Fibroblast of skin of right biceps (primary cell): ENCODE results near the gene USF2.
"Not testable (repeated sequence)": the region's sequence is repeated elsewhere in the genome, so short reads cannot be mapped to it uniquely, and the experiment has no call there.

Experiments
- DNase-seq: peaks from one replicate; pipeline ENCODE4 v3.0.0-alpha.2; 2013

Gene USF2

DNA sequence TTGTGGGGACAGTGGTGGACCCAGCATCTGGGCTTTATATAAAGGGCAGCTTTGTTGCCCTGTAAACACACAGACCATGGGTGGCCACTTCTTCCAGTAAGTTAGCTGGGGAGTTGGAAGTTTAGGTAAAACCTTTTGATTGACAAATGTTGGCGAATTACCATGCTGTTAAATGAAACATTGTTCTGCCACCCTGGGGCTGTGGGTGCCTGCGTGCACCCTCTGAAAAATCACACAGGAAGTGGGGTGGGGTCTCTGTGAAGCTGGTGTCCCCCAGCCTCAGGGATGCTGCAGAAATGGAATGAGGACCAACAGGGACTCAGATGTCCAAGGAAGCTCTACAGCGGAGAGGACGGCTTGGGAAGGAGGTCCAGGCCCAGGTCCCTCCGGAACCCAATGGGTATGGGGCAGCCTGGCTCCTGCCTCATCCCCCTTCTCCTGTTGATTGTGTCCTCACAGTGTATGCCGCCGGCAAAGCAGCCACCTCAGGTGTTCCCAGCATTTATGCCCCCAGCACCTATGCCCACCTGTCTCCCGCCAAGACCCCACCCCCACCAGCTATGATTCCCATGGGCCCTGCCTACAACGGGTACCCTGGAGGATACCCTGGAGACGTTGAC, 2.8 kb upstream of the USF2 start:
- DNase-seq = no peak

DNA sequence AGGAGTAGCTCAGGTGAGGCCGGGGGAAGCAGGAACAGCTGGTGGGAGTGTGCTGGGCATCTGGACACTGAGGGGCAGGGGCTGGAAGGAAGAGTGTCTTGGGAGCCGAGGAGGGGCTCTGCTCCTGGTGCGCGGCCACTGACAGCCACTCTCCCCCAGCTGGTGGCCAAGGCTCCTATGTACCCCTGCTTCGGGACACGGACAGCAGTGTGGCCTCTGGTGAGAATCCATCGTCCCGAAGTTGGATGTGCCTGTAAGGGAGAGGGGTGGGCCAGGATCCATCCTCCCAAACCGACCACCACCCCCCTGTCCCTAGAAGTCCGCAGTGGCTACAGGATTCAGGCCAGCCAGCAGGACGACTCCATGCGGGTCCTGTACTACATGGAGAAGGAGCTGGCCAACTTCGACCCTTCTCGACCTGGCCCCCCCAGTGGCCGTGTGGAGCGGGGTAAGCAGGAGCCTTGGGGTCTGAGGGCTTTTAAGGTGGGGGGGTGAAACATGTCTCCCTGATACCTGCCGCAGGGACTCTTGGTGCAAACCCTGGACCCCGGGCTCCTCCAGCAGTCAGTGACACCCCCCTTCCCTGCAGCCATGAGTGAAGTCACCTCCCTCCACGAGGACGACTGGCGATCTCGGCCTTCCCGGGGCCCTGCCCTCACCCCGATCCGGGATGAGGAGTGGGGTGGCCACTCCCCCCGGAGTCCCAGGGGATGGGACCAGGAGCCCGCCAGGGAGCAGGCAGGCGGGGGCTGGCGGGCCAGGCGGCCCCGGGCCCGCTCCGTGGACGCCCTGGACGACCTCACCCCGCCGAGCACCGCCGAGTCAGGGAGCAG, 2.0 kb upstream of the USF2 start:
- peak; percentile 16 for DNase-seq

DNA sequence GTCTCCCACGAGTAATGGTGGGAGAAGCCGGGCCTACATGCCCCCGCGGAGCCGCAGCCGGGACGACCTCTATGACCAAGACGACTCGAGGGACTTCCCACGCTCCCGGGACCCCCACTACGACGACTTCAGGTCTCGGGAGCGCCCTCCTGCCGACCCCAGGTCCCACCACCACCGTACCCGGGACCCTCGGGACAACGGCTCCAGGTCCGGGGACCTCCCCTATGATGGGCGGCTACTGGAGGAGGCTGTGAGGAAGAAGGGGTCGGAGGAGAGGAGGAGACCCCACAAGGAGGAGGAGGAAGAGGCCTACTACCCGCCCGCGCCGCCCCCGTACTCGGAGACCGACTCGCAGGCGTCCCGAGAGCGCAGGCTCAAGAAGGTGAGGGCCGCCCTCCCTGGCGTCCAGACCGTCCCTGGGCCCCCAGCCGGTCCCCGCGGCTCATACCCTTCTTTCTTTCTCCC, 1.4 kb upstream of the USF2 start:
- peak; percentile 34 for DNase-seq

DNA sequence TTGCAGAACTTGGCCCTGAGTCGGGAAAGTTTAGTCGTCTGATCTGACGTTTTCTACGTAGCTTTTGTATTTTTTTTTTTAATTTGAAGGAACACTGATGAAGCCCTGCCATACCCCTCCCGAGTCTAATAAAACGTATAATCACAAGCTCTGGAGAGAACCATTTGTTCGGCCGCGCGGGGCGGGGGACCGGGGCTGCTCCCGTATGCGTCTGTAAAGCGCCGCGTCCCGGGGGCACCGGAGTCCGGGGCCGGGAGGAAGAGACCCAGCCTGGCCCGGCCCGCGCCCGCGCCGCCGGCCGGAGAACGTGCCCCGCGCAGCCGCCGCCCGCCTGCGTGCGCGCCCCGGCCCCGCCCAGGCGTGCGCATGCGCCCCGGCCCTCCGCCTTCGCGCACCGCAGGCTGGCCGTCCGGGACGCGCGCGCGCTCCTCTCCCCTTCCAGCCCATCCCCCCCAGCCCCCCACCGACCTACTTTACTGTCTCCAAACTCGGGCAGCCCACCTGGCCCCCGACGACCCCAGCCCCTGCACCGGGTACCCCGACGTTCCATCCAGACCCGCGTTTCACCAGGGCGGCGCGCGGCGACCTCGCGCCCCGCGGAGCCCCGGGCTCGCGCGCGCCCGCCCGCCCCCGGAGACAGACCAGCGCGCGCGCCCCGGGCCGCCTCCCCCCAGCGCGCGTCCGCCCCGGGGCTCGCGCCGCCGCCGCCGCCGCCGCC, 785 bp upstream of the USF2 start:
- DNase-seq = peak; percentile 79

DNA sequence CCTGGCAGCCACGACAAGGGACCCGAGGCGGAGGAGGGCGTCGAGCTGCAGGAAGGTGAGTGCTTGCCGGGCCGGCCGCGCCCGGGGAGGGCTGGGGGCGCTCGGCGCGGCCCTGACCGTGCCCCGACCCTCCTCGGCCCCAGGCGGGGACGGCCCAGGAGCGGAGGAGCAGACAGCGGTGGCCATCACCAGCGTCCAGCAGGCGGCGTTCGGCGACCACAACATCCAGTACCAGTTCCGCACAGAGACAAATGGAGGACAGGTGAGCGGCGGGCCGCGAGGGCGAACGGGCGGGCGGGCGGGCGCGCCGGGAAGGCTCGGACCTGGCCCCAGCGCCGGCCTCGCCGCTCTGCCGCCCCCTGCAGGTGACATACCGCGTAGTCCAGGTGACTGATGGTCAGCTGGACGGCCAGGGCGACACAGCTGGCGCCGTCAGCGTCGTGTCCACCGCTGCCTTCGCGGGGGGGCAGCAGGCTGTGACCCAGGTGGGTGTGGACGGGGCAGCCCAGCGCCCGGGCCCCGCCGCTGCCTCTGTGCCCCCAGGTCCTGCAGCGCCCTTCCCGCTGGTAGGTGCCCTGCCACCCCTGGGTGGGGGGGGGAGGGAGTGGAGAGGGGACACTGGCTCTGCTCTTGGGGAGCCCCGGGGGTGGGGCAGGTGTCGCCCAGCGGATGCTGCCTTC, 816 bp downstream of the USF2 start:
- DNase-seq = peak; percentile 75

DNA sequence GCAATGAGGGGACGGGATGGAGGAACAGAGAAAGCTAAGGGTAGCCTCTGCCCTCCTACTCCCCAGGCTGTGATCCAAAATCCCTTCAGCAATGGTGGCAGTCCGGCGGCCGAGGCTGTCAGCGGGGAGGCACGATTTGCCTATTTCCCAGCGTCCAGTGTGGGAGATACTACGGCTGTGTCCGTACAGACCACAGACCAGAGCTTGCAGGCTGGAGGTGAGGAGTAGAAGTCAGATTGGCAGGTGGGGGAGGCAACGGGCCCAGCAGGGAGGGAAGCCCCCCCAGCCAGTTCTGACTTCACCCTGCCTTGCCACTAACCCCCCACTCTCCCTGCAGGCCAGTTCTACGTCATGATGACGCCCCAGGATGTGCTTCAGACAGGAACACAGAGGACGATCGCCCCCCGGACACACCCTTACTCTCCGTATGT, 1.6 kb downstream of the USF2 start:
- no peak for DNase-seq

DNA sequence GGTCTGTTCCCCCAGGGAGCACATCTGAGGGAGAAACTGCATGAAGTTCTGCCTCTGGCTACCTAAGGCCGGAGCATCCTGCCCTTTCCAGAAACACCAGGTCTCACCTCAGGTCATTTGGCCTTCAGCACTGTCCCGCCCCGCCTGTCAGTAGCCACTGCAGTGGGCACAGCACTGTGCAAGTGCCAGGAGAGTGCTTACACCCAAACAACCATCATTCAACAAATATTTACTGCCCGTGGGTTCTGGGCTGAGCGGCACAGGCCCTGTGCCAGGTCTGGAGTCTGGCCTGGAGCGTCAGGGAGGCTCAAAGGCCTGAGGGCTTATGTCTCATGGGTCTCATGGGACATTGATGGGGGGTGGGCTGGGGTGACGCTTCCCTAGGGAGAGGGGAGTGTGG, 2.8 kb downstream of the USF2 start:
- no peak for DNase-seq

DNA sequence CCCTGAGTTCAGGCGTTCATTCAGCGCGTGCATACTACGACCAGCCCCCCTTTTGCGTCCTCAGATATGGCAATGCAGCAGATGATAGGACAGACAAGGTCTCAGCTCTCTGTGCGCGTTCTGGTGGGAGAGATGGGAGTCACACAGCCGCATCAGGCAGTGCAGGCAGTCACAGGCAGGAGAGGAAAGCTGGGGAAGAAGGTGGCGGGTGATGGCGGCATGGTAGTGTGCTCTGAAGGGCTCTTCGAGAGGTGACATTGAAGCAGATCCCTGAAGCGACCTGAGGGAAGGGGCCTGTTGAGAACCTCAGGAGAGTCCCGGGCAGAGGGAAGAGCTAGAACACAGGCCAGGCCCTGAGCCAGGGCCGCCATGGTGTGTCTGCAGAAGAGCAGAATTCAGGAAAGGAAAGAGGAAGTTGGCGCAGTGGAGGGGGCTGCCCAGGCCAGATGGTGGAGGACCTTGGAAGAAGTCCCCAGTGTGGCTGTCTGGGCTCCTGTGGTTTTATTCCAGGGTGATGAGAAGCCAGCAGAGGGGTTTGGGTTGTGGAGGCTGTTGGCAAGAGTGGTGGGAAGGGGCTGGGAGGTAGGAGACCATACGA, 3.5 kb downstream of the USF2 start:
- no peak for DNase-seq

DNA sequence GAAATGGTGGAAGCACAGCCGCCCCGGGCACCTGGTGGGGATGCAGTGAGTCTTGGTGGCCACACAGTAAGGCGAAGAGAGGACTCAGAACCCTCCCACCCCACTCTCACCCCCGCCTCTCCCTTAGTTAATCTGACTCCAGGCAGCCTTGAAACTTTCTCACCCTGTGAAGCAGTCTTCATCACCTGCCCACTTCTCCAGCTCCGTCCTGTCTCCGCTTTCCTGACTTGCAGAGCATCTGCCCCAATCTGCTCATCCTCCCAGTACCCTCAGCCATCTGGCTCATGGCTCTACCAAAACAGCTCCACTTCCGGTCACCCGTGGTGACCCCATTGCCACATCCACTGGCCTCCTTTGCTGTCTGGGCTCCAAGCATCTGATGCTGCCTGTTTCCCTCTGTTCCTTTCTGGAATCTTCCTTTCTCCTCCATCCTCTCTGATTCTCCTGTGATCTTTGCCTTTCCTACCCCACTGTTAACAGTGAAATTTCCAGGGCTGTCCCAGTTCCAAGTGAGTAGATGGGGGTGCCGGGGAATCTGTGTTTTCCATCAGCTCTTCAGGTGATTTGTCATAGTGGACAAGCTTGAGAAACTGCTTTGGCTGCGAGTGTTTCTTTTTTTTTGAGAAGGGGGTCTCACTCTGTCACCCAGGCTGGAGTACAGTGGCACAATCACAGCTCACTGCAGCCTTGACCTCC, 4.3 kb downstream of the USF2 start:
- DNase-seq = no peak

DNA sequence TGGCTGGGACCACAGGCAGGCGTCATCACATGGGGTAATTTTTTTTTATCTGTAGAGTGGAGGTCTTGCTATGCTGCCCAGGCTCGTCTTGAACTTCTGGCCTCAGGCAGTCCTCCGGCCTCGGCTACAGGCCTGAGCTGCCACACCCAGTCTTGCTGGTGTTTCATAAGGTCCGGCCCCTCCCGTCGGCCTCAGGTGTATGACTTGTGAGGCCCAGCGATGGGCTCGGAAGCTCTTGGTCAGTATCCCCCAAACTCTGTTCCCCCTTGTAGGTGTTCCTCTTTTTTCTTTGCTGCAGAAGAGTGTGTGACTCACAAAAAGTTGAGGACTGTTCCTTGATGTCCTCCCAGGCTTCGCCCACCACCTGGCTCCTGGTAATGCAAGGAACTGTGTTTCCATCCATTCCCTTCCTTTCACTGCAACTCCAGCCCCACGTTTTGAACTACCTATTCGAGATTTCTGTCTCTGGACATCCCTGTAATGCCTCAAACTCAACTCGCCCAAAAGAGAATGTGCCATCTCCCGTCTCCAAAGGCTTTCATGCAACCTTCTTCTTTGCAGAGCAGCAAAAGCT, 5.0 kb downstream of the USF2 start:
- DNase-seq = no peak

DNA sequence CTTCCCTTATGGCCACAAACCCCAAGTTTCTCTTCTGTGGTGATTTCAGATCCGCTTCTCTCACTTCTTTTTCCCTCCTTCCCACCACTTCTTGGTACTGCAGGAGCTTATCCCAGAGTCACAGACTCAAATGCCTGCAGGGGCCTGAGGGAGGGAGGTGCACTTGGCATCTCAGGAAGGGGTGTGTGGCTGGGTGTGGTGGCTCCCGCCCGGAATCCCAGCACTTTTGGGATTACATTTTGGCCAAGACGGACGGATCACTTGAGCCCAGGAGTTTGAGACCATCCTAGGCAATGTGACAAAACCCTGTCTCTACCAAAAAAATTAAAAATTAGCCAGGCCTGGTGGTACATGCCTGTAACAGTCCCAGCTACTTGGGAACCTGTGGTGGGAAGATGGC, 5.6 kb downstream of the USF2 start:
- no peak for DNase-seq

DNA sequence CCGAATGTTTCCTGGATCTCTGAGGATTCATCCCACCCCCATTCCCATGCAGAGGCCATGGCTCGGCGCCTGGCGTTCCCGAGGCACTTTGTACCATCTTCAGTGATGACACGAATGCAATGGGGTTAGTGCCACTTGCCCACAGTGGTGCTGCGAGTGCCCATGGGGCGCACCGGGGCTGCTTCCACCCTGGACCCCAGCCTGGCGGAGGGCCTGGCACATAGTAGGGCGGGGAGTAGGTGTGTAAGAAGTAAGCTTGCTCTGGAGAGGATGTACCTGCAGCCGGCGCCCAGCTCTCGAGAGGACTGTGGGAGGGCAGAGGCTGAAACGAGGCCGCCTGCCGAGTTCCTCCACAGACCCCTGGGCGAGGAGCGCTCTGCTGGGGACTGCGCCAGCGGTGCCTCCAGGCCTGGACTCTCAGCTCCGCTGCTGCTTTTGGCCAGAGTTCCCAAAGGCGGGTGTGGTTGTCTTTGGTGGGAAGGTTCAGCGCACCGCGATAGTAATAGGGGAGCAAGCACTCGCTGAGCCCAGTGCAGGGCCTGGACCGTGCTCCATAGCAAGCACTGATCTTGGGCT, 8.0 kb downstream of the USF2 start:
- DNase-seq = no peak

DNA sequence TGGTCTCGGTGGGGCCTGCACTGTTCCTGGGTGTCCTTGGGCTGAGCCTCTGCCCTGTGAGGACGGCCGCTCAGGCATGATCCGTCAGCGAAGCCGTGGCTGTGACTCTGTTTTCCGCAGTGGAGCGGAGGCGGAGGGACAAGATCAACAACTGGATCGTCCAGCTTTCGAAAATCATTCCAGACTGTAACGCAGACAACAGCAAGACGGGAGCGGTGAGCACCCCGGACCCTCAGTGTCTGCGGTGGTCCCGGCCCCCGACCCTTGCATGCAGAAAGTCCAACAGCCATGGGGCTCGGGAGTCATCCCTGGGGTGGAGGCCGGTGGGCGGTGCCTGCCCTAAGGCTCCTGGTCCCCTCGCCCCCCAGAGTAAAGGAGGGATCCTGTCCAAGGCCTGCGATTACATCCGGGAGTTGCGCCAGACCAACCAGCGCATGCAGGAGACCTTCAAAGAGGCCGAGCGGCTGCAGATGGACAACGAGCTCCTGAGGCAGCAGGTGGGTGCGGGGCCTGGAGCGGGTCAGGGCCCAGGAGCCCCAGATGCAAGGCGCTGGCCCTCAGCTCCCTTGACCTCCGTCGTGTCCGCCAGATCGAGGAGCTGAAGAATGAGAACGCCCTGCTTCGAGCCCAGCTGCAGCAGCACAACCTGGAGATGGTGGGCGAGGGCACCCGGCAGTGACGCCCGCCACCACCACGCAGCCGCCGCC, 10.0 kb downstream of the USF2 start:
- no peak for DNase-seq

DNA sequence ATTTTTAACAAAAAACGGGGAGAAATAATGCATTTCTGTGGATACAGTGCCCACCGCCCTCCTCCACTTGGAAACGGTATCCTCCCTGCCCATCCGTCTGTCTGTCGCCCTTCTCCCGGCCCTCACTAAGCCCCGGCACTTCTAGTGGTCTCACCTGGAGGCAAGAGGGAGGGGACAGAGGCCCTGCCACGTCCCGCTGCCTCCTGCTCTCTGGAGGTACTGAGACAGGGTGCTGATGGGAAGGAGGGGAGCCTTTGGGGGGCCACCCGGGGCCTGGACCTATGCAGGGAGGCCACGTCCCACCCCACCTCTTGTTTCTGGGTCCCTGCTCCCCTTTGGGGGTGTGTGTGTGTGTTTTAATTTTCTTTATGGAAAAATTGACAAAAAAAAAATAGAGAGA, 10.6 kb downstream of the USF2 start:
- no peak for DNase-seq

DNA sequence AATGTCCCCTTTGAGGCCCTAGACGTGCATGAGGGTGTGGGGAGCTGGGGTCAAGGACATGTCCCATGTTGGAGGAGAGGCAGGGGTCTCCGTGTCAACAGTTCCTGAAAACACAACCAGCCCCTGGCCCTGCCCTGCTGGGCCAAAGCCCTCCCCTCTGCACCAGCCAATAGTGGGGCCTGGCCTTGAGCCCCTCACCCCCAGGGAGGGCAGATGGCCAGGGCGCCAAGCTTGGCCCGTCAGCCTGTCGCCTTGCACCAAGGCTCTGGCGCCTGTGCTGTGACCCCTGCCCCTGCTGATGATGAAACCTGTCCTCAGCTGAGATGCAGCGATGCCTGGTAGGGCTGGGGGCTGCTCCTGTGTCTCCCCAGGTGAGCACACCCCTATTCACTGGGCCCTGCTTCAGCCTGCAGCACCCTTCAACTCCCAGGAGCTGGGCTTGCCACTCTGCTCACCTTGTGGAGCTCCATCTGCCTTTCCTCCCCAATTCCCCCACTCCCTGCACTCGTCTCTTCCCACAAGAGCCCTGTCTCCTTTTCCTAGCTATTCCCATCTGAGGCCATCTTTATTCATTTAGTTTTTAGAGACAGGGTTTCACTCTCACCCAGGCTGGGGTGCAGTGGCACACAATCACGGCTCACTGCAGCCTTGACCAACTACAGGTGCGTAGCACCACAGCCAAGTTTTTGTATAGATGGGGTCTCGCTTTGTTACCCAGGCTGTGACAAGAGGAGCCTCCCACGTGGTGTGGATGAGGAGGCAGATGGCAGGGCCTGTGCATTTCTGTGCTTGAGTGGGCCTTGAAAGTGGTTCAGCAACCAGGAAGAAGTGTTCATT, 11.4 kb downstream of the USF2 start:
- no peak for DNase-seq

DNA sequence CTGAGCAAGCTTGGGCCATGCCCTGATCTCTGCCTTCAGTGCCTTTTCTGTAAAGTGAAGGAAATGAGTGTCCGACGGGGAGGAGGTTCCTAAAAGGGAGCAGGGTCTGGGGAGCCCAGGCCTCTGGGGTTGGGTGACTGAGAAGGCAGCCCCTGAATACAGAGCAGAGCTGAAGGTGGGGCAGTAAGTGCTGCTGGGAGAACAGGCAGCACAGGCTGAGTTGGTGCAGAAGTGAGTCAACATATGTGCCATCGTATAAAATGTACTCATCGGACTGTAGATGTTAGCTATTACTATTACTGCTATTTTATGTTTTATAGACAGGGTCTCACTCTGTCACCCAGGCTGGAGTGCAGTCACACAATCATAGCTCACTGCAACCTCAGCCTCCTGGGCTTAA, 12.5 kb downstream of the USF2 start:
- no peak for DNase-seq

DNA sequence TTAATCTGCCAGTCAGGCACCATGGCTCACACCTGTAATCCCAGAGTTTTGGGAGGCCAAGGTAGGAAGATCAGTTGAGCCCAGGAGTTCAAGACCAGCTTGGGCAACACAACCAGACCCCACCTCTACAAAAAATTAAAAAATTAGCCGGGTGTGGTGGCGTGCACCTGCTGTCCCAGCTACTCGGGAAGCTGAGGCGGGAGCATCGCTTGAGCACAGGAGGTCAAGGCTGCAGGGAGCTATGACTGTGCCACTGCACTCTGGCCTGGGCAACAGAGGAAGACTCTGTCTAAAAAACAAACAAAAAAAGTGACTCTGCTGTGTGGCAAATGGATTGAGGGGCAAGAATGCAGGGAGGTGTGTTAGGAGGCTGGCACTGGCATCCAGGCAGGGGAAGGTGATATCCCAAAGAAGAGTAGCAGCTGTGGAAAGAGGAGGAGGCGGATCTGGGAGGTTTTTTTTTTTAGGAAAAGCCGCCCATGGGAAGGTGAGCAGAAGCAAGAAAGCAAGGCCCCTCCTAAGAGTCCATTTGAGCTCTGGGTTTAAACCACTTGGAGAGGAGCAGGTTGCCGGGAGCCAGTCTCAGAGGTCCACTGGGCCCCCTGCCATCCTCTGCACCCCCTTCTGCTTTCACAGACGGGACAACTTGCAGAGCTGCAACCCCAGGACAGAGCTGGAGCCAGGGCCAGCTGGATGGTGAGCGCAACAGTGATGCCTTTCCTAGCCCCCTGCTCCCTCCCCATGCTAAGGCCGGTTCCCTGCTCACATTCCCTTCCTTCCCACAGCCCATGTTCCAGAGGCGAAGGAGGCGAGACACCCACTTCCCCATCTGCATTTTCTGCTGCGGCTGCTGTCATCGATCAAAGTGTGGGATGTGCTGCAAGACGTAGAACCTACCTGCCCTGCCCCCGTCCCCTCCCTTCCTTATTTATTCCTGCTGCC, 15.7 kb downstream of the USF2 start:
- DNase-seq = no peak

DNA sequence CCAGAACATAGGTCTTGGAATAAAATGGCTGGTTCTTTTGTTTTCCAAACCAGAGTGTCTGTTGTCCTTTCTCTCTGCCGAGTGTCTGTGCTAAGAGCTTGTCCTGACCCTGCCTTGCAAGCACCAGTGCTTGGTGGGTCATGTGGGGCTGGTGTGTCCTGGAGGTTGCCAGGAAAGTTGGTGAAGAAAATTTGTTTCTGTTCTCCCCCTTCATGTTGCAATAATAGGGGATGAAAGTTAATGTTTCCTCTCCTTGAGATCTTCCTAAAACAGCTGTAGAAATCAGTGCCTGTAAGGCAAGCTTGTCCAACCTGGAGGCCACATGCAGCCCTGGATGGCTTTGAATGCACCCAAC, 16.3 kb downstream of the USF2 start:
- no peak for DNase-seq

DNA sequence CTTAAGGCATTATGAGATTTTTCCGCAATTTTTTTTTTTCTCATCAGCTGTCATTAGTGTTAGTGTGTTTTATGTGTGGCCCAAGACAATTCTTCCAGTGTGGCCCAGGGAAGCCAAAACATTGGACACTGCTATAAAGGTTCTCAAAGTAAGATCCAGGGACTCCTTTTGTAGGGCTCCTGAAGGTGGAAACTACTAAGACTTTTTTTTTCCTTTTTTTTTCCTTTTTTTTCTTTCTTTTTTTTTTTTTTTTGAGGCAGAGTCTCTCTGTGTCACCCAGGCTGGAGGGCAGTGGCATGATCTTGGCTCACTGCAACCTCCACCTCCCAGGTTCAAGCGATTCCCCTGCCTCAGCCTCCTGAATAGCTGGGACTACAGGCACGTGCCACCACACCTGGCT, 16.7 kb downstream of the USF2 start:
- not testable (repeated sequence) for DNase-seq
